Hematopoietic multipotent progenitor cell treated with erythropoietin and hydrocortisone succinate and interleukin-3 and kit ligand, for 4 days (in vitro differentiated cells): ENCODE results near the gene LANCL3.
A peak's percentile ranks its signal among the peaks of the same experiment; 100 is the strongest.
"Not testable (repeated sequence)": the region's sequence is repeated elsewhere in the genome, so short reads cannot be mapped to it uniquely, and the experiment has no call there.

Source experiments
- DNase-seq: peaks from one replicate; pipeline ENCODE4 v3.0.0-alpha.2; 2015

The LANCL3 gene

DNA sequence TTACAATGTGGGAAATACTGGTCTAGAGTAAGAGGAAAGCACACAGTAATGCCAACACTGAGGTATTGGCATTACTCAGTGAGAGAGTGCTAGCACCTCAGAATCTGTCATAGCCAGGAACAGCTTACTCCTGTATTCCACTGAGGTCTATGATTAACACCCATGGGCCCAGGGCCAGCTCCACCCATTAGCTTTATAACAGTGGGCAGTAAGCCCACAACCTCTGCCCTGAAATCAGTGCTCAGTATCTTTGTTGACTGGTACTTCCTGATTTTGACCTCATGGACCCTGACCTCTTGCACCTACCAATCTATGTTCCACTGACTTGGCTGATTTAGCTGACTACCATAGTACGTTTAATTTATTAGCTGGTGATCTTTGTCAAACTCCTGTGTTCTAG is 56.1 kb downstream of the LANCL3 start:
- no peak for DNase-seq

DNA sequence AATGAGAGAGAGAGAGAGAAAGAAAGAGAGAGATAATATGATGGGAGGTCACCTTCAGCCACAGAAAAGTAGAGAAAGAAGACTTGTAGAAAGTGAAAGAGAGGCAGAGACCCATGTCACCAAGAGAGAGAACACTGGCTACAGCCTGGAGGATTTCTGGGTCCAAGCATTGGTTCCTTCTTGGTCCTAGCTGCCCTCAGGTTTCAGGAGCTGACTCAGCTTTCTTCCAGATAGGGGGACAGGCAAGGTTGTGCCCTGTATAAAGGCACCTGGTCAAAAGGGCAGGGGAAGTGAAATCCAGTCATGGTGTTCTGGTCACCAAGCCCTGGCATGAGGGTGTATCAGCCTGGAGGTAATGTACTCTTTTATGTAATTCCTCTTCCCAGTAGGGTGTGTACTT is 66.6 kb downstream of the LANCL3 start:
- DNase-seq: no peak

DNA sequence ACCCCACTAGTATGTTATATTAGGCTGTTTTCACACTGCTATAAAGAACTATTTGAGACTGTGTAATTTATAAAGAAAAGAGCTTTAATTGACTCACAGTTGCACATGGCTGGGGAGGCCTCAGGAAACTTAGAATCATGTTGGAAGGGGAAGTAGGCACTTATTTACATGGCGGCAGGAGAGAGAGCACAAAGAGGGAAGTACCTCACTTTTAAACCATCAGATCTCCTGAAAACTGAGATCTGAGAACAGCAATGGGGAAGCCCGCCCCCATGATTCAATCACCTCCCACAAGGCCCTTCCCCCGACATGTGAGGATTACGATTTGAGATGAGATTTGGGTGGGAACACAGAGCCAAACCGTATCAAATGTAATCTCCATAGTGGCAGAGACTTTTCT is 68.7 kb downstream of the LANCL3 start:
- peak; percentile 23 for DNase-seq

DNA sequence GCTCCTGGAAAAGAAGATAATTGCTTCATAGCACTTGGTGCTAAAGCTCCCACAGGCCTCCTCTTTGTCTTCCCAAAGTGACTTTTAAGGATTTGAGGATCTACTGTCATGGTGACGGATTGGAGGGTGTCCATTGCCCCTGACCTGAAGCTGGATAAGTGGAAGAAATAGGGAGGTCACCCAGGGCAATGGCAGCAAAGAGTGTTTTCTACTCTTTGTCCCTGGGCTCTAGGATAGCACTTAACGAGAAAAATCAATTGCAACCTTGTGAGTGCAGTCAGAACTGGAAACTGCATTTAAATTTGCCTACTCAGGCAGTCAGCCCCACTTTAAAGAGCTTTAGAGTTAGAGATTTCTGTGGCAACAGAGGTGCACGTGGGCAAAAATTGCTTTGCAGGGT is 70.4 kb downstream of the LANCL3 start:
- DNase-seq: no peak

DNA sequence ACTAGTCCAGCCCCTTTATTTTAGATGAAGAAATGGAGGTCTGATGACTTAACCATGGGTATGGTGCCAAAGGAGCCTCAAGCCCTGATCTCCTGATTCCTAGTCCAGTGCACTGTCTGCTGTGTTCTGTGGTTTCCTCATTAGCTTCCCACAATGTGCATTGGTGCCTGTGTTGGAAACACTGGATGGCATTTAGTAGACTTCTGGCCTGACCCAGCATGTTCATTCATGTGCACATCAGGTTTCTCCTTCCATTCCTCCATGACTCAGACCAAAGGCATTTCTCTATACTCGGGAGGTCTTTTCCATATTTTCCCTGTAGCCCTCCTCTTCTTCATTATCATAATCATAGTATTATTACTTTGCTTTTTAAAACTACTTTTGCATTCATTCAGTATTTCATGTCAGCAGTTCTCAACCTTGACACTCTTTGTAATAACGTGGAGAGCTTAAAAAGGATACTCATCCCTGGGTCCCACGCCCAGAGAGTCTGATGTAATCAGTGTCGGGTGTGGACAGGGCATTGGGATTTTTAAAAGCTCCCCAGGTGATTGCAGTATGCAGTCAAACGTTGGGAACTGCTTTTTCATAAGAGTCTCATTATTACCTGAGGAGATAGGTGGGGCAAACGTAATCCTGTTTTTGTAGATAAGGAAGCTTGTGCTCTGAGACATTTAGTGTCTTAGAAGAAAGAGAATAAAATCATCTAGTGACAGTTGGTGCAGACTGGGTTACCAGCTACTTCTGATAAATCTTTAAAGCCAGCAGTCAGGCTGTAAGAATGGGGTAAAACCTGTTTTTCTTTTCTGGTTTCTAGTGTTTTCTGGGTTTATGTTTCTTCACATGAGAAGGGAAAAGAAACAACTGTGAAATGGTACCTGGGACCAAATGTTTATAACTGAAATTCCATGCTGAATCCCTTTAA is 73.2 kb downstream of the LANCL3 start:
- DNase-seq: no peak

DNA sequence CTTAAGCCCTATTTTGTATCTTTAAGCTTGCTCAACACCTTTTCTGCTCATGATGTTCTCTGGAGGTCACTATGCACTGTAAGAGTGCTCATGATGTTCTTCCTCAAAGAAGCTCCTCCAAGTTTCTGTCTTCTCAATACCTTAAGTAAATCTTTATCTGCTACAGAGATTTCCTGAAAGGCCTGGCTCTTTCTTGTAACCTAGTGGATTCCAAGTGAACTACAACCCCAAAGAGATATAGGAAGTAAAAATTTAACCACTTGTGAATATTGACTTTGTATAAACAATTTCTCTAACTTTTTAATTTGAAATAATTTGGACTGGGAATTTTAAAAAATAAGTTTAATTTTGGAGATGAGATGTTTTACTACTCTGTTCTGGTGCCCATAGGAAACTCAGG is 74.8 kb downstream of the LANCL3 start:
- peak; percentile 29 for DNase-seq

DNA sequence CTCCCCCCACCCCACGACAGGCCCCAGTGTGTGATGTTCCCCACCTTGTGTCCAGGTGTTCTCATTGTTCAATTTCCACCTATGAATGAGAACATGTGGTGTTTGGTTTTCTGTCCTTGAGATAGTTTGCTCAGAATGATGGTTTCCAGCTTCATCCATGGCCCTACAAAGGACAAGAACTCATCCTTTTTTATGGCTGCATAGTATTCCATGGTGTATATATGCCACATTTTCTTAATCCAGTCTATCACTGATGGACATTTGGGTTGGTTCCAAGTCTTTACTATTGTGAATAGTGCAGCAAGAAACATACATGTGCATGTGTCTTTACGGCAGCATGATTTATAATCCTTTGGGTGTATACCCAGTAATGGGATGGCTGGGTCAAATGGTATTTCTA is 79.4 kb downstream of the LANCL3 start:
- not testable (repeated sequence) for DNase-seq

DNA sequence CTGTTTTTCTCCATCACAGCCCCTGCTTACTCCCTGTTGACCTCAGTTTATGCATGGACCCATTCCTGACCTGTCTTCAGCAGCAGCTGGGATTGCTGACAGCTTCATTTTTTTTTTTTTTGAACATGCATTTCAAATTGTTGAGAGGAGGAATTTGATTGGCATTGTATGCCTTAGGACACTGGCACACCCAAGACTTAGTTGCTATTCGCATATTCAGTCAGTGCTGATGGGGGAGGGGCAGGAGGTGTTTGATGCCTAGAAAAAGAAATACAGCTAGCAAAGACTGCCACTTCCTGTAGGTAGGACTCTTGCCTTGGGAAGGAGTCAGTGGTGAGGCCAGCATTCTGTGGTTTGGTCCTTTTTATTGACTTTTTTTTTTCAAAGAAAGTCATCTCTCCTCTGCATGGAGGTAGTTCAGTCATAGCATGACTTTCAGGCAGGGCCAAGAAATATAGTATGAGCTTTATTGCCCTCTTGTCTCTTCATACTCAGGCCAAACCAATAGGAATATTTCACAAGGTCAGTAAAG is 80.5 kb downstream of the LANCL3 start:
- DNase-seq: peak; percentile 46

DNA sequence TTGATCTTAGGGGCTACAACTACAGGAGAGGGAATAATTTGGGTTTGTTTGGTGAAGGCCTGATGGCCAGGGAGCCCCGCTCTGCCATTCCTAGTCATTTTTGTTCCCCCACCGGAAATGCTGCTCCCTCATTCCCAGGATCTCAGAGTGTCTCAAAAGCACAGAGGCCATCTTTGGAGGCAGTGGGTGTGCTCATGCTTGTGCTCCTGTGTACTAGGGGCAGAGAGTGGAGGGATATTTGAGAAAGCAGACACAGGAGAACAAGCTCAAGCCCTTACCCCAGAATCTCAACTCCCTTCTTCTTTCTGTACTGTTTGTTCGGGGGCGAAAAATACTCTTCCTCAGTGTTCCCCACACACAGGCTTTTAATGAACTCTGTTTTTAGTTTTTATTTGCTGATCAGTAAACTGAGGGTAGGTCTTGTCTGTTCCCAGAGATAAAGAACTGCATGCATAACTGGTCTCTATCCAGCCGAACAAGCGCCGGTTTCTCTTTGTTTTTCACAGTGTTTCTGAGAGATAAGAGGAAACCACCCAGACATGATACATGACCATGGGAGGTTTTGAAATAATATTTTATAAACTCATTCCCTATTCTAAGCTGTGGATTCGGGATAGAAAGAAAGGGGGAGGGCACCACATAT is 81.2 kb downstream of the LANCL3 start:
- DNase-seq: peak; percentile 91

DNA sequence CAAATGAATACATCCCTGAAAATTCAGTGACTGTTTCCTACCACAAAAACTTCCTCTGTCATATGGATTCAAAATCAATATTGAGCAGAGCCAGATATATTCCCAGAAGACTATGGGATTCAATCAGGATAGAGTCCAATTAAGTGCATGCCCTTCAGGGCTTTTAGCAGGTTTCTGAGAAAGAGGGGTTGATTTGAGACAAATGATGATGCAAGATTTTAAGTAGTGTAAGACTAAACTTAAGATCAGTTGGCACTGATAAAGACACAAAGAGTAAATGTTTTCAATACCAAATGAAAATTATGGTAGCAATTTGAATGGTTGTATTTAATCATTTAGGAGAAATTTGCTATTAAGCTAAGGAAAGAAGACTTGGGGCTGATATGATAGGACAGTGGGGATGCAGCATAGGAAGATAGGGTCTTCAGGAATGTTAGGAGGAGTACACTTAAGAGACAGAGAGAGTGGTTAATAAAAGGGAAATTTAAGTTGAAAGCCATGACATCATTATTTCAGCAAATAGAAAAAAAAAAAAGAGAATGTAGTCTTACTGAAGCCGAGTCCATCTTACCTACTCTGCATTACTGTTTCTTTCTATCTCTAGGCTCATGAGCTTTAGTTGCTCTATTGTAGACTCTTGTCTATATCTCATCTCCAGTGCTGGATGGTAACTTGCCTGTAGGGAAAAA is 82.1 kb downstream of the LANCL3 start:
- peak; percentile 25 for DNase-seq

DNA sequence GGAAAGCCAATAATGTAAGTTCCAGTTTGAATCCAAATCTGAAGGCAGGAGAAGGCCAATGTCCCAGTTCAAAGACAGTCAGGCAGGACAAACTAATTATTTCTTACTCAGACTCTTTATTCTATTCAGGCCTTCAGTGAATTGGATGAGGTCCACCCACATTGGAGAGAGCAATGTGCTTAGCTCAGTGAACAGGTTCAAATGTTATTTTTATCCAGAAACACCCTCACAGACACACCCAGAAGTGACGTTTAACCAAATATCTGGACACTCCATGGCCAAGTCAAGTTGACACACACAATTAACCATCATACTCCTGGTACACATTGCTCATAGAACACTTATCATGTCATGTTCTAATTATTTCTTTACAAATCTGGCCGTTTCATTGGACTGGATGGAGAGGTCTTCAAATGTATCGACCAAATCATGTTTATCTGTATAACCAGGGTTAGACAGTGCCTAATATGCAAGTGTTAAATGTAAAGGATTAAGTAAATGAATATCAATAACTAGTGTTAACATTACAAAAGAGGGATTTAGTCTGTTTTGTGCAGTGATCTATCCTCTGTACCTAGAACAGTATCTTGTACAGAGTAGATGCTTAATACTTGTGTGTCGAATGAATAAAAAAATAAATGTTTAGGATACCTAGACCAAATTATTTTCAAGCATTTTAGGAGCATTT is 87.0 kb downstream of the LANCL3 start:
- DNase-seq: no peak

DNA sequence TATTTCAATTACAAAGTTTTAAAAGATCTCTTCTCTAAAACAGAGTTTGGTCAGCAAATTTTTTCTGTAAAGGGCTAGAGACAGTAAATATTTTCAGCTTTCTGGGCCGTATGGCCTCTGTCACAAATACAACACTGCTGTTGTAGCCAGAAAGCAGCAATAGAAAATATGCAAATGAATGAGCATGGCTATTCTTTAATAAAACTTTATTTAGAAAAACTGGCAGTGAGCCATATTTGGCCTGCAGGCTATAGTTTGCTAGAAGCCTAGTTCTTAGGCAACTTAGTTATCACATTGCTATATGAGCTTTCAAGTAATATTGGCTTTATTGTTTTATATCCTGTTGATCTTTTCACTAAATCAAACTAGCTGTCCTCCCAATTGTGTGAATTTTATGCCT is 87.6 kb downstream of the LANCL3 start:
- DNase-seq: no peak

DNA sequence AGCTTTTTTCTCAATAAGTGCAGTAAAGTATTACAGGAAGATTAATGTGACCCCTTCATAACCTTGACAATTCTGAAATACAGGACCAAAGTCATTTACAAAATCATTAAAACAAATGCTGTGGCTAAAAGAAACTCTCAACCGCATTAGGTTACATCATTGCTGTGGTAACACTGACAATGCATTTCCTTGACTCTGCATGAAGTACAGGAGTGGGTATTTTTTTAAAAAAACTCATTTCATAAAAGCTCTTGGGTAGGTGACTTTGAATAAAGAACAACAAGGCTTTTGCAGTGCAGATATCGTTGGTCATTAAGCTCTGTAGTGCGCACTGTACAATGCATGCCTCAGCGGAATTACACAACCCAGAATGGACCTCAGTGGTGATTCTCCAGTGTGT is 90.7 kb downstream of the LANCL3 start:
- DNase-seq: peak; percentile 52

DNA sequence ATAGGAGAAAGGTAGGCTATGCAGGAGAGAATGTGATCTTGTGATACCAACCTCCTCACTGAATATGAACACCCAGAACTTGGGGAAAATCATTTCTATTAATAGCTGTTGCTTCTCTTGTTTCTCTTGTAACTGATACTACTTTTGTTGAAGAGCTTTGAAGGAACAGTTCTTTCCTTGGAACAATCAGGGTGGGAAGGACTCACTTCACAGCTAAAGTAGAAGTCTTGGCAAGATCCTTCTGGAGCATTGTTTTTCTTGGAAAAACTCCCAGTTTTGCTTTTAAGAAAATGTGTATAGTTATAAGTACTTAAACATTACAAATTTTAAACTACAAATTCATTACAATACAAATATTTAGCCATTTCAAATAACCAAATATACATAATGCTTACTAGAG is 95.1 kb downstream of the LANCL3 start:
- DNase-seq: no peak

DNA sequence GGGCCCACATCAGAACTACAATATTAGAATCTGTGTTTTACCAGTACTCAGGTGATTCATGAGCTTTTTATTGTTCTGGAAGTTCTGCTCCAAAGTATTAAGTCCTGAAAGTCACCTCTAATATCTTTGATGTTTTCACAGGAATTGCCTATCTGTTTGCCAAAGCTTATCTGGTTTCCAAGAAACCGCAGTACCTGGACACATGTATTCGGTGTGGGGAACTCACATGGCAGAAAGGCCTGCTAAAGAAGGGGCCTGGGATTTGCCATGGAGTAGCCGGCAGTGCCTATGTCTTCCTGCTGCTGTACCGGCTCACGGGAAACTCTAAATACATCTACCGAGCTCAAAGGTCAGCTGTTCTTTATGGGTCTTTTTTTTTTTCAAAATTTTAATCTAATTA is 95.7 kb downstream of the LANCL3 start:
- DNase-seq: no peak

DNA sequence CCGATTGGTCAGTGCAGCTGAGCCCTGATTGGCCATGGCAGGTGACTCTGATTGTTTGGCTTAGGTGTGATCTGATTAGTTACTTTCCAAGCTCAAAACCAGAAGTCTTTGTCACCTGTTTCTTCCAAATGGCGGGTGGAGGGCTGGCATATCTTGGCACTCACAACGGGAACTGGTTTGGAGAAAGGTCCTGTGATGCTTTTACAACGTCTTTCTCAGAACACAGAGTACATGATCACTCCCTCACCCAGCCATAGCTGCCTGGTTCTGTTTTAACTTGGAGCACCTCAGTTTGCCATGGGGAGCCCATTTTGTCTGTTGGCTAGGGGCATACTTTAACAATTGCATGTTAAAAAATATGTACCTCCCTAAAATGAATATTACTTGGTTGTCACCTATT is 101.1 kb downstream of the LANCL3 start:
- DNase-seq: no peak

DNA sequence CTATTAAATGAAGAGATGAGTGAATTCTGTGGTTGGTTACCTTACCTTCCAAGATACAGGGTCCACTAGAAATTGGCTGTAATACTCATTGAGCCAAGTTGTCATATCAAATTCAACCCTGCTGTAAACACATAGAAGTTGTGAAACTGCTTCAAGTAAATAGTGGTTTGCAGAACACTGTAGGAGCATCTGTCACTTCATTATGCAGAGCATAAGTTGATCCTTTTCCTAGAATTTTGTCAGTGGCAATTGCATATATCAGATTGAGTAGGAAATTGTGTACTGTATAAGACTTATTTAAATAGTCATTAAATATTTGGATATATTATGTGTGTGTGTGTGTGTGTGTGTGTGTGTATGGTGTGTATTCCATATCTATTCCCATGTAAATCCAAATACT is 105.3 kb downstream of the LANCL3 start:
- DNase-seq: no peak

DNA sequence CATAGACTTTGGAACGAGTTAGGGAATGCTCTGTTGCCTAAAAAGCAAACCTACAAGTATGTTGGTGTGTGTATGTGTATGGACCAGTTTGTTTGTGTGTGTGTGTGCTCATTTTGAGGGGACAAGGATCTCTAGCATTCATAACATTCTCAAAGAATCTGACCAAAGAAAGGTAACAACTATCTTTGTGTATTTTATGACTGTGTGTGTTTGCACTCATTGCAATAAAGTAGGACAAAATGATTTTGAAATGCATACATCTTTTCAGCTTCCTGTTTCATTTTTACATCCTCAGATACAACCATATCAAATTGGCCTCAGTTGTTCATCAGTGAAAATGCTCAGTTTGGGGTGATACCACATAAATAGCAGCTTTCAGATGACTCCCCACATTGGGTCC is 105.8 kb downstream of the LANCL3 start:
- DNase-seq: no peak

DNA sequence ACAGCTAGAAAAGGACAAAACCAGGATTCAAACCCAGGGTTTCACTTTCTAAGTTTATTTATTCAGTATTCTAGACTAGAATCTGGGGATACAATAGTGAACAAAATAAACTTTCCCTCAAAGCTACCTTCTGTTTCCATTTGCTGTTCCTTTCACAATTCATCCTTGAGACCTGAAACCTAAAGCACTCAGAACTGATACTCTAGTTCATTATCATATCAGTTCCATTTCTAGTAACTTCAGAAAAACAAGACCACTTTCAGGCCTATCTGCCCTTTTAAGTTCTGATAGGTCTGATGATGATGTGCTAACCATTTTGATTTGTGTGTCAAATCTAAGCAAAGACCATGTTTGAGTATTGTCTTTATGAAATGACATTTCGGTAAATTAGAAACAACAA is 106.3 kb downstream of the LANCL3 start:
- DNase-seq: no peak

DNA sequence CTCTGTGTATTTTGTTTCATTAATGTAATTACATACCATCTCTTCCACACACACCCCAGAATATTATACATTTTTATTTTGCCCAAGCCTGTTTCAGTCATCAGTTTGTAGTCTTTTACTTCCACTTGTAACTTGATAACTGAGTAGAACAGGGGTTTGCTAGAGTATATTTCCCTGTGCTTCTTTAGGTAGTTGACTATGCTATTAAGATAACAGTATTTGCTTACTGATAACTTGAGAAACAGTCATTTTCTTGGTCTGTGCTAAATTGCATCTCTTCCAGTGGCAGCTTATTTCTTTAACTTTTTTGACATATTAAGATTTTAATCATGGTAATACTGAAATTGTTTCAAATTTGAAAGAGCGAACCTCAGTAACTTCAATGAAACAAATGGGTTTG is 107.1 kb downstream of the LANCL3 start:
- no peak for DNase-seq

DNA sequence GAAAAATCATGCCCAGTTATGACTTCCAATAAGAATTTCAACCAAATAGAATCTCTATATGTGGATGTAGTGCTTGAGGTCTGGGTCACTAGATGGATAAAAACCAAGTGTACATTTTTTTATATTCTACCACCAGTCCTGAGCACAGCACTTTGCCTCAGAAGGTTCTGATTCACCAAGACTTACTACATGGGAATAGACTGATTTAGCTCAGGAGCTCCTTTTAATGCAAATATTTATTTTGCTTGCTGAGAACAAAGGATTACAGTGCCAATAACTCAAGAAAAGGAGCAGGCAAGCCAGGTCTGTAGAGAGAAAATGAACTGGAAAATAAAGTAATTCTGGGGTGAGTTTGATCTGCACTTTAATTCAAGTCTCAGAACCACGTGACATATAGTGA is 107.8 kb downstream of the LANCL3 start:
- DNase-seq: no peak

DNA sequence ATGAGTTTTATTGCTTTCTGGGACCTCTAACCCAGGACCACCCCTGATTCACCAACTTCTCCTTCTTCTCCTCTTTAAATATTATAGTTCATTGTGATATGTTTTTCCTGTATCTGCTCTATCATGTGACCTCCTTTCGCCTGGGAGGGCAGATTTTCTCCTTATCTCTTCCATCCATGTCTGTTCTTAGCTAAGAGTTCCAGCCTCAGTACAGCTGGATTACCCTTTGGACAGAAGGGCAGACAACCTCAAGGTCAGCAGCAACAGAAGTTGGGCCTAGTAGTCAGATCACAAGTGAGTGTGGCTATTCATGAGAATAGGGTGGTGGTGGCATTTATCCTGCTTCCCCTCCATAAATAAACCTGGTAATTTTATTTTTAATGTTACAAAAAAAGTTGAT is 108.4 kb downstream of the LANCL3 start:
- peak; percentile 79 for DNase-seq

DNA sequence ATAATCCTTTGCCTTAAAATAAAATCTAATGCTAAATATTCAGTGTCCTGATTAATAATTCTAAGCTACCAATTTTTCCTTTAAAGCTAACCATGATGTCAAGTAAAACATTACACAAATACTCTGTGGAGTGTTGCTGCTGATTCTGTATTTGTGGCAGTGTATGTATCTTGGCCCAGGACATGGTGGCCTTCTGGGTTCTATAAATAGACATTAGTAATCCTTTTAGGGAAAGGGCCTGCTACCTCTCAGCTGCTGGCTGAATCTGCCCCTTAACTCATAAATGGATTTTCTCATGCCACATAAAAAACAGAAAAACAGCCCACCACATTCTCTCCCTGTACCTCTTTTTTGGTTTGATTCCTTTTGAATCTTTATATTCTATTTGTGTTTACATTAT is 113.0 kb downstream of the LANCL3 start:
- DNase-seq: no peak
